Colonic mucosa (tissue), 4 donors: ENCODE data around the gene SENP6. TPM values are rescaled to one million over a fixed set of nuclear protein-coding genes. Genes with fewer than 3 reads are reported as not detected.
A peak's percentile ranks its signal among the peaks of the same experiment; 100 is the strongest.
"Not testable (repeated sequence)": the region's sequence is repeated elsewhere in the genome, so short reads cannot be mapped to it uniquely, and the experiment has no call there.

ENCODE experiments used
- DNase-seq: peaks from one replicate; pipeline ENCODE4 v3.0.0-alpha.2; 2020
- H3K27ac ChIP-seq: fragments of 200-600 bp; one replicate; pipeline ENCODE4 v1.8.0; 2021
- H3K27me3 ChIP-seq: fragments of 200-600 bp; one replicate; pipeline ENCODE4 v1.8.0; 2021
- H3K36me3 ChIP-seq: fragments of 200-600 bp; one replicate; pipeline ENCODE4 v1.8.0; 2021
- H3K4me1 ChIP-seq: fragments of 200-600 bp; one replicate; pipeline ENCODE4 v1.8.0; 2021; ENCODE audit warnings: mild to moderate bottlenecking
- H3K4me3 ChIP-seq: fragments of 200-600 bp; one replicate; pipeline ENCODE4 v1.8.0; 2021
- H3K9ac ChIP-seq, 2 donors: one replicate each; pipeline ENCODE4 v1.7.0; 2013; ENCODE audit warnings: control low read depth in 2 of 2, low read depth in 2 of 2, low read length in 2 of 2
- H3K9me3 ChIP-seq: fragments of 200-600 bp; one replicate; pipeline ENCODE4 v1.8.0; 2021
- CTCF ChIP-seq: fragments of 200-600 bp; IDR thresholded peaks from one replicate; pipeline ENCODE4 v1.8.0; 2022; ENCODE audit warnings: antibody characterized with exemption, mild to moderate bottlenecking
- intact Hi-C: fragments of 100-400 bp; cut with DNase I; formaldehyde crosslinking; loops from one replicate; pipeline ENCODE4 v1.14.1; 2022
- total RNA-seq, 2 donors: library from RNA; stranded (reverse); fragmentation: NEBNext Ultra II Directional in 1 of 2; extraction: Animal tissue kit (Norgen Biotek cat#: 25700) in 1 of 2; gene quantifications; one replicate each; pipeline ENCODE4 v1.2.1, GENCODE V29; 2021
- donor health status: healthy.
- donor health status: DM: no; HTN: no; CAD: no.
- donor health status: DM: no; HTN: no; CAD: no.

SENP6 gene
- total RNA-seq, 2 donors from 2014 or later = 51.9 to 70.0 TPM

GRCh38 chr6:75727206-75727605, 125.5 kb downstream of the SENP6 start:
- Histone ChIP-seq H3K4me3 (no peak overlapping the region), H3K27me3 (no peaks in the 10 kb centered on the region), H3K4me1 (no peaks in the 10 kb centered on the region), H3K36me3 (no peaks in the 10 kb centered on the region), H3K9ac (no peak overlapping the region), H3K9me3 (no peaks in the 10 kb centered on the region), H3K27ac (no peak overlapping the region)
- TF ChIP-seq CTCF = no peak
- no peak for DNase-seq
- intact Hi-C loops = no loop called here

- H3K27ac ChIP-seq, H3K36me3 ChIP-seq, H3K27me3 ChIP-seq, H3K9me3 ChIP-seq, H3K4me3 ChIP-seq, DNase-seq, H3K4me1 ChIP-seq, intact Hi-C loops, H3K9ac ChIP-seq: not testable (repeated sequence)
Measured at GRCh38 chr6:75731029-75731428, 129.3 kb downstream of the SENP6 start.

GRCh38 chr6:75735491-75736186, 134.0 kb downstream of the SENP6 start:
- peak overlapping the region; percentile 7 for H3K27ac ChIP-seq
- no peak for DNase-seq
- intact Hi-C loops = no loop called here
- no peak for TF ChIP-seq CTCF
- H3K27me3 ChIP-seq = no peaks in the 10 kb centered on the region
- H3K9ac ChIP-seq = peak overlapping the region in 1 of 2 donors; percentile 9
- no peak overlapping the region for H3K4me3 ChIP-seq
- H3K9me3 ChIP-seq = no peaks in the 10 kb centered on the region
- no peaks in the 10 kb centered on the region for H3K4me1 ChIP-seq
- no peaks in the 10 kb centered on the region for H3K36me3 ChIP-seq

GRCh38 chr6:75743971-75744370, 142.3 kb downstream of the SENP6 start:
- Histone ChIP-seq H3K27me3 (no peaks in the 10 kb centered on the region), H3K4me1 (peaks cover 6% of the 10 kb centered on the region), H3K27ac (no peak overlapping the region), H3K9me3 (no peaks in the 10 kb centered on the region), H3K36me3 (no peaks in the 10 kb centered on the region), H3K9ac (no peak overlapping the region), H3K4me3 (no peak overlapping the region)
- no peak for DNase-seq
- intact Hi-C loops = no loop called here
- TF ChIP-seq CTCF = no peak

- no peak for TF ChIP-seq CTCF
- Histone ChIP-seq H3K9ac (no peak overlapping the region), H3K27ac (no peak overlapping the region), H3K4me1 (peaks cover 6% of the 10 kb centered on the region), H3K9me3 (no peaks in the 10 kb centered on the region), H3K4me3 (no peak overlapping the region), H3K27me3 (no peaks in the 10 kb centered on the region), H3K36me3 (no peaks in the 10 kb centered on the region)
- no peak for DNase-seq
- intact Hi-C loops = no loop called here
Measured at GRCh38 chr6:75745404-75745803, 143.7 kb downstream of the SENP6 start.

- intact Hi-C loops = no loop called here
- DNase-seq = no peak
- no peaks in the 10 kb centered on the region for H3K36me3 ChIP-seq
Measured at GRCh38 chr6:75746221-75746620, 144.5 kb downstream of the SENP6 start.

More at GRCh38 chr6:75746221-75746620, 144.5 kb downstream of the SENP6 start:
- Histone ChIP-seq H3K4me3 (no peak overlapping the region), H3K9me3 (no peaks in the 10 kb centered on the region), H3K9ac (no peak overlapping the region), H3K27ac (no peak overlapping the region), H3K27me3 (no peaks in the 10 kb centered on the region), H3K4me1 (peaks cover 6% of the 10 kb centered on the region)
- TF ChIP-seq CTCF = no peak
